ENCODE data around the gene FHL5.

- TF ChIP-seq CTCF (IDR thresholded peaks at IDR 0.05) (no peak), POLR2AphosphoS5 (IDR thresholded peaks at IDR 0.05) (no peak), POLR2A (IDR thresholded peaks at IDR 0.05) (no peak)
Observed at GRCh38 chr6:96610019-96610418, 47.1 kb downstream of the FHL5 start.

Measured in sigmoid colon (tissue), 4 donors.